Activated CD4-positive, alpha-beta T cell treated with anti-CD3 and anti-CD28 coated beads, Interleukin-2, amount 10 ng/mL, durations not matched to agents 24 days and 14 days (primary cell): ENCODE measurements around the gene KLF4. TPM values are rescaled to one million over a fixed set of nuclear protein-coding genes. Genes with fewer than 3 reads are reported as not detected.

Source experiments
- DNase-seq: peaks from one replicate; pipeline ENCODE4 v3.0.0; 2022
- H3K27ac Mint-ChIP-seq: one replicate; pipeline ENCODE4 v1.8.0; 2022; ENCODE audit warnings: mild to moderate bottlenecking, mixed read lengths
- H3K27me3 Mint-ChIP-seq: one replicate; pipeline ENCODE4 v1.8.0; 2022; ENCODE audit warnings: mixed read lengths
- H3K36me3 Mint-ChIP-seq: one replicate; pipeline ENCODE4 v1.8.0; 2022; ENCODE audit warnings: low read depth, mild to moderate bottlenecking, mixed read lengths
- H3K4me1 Mint-ChIP-seq: one replicate; pipeline ENCODE4 v1.8.0; 2021; ENCODE audit warnings: mixed read lengths
- H3K4me3 Mint-ChIP-seq: one replicate; pipeline ENCODE4 v1.8.0; 2022; ENCODE audit warnings: mild to moderate bottlenecking, moderate library complexity, mixed read lengths
- H3K9me3 Mint-ChIP-seq: one replicate; pipeline ENCODE4 v1.8.0; 2021; ENCODE audit warnings: mixed read lengths
- intact Hi-C: fragments of 100-400 bp; cut with micrococcal nuclease; formaldehyde crosslinking; loops from one replicate; pipeline ENCODE4 v1.15.1; 2023
- total RNA-seq: library from RNA; stranded (reverse); gene quantifications from 2 replicates; pipeline ENCODE4 v1.2.3, GENCODE V29; 2022

The KLF4 gene
- total RNA-seq, 1 donor from 2014 or later = 1.0 TPM

DNA sequence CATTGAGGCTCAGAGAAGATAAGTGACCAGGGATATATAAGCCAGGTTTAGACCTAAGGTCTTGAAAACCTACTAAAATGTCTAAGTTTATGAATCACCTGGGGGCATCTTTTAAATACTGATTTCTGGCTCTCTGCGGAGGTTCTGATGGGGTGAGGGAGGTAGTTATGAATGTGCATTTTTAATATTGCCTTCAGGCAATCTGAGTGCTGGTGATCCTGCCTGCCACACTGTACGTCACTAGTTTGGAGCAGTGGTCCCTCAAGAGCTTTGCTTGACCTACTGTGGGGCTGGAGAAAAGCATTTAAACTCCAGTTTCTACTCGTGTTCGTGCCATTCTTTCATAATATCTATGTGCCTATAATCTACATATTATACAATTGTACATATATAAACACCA, 36.1 kb downstream of the KLF4 start:
- intact Hi-C loops = no loop called here
- Mint-ChIP-seq H3K9me3 (no peaks in the 10 kb centered on the region), H3K27me3 (no peaks in the 10 kb centered on the region), H3K36me3 (no peaks in the 10 kb centered on the region), H3K4me3 (no peak overlapping the region), H3K27ac (no peak overlapping the region), H3K4me1 (no peaks in the 10 kb centered on the region)
- DNase-seq = no peak

DNA sequence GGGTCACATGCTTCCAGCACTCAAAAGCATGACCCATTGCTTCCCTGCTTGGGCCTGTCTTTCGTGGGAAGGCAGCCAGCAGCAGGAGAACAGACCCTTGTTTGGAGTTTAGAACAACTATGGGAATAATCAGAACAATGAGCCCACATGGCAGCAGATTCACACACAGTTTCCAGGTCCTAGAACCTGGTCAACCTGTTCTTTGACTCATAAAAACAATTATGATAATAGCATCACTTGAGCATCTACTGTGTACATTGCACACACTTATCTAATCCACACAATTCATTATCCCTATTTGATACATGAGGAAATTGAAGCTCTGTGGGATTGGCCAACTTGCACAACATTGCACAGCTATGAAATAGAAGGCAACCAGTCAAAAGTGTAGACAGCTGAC, 41.7 kb downstream of the KLF4 start:
- Mint-ChIP-seq H3K27ac (no peak overlapping the region), H3K4me1 (no peaks in the 10 kb centered on the region), H3K4me3 (no peak overlapping the region), H3K9me3 (no peaks in the 10 kb centered on the region), H3K36me3 (no peaks in the 10 kb centered on the region), H3K27me3 (no peaks in the 10 kb centered on the region)
- no peak for DNase-seq
- intact Hi-C loops = no loop called here

DNA sequence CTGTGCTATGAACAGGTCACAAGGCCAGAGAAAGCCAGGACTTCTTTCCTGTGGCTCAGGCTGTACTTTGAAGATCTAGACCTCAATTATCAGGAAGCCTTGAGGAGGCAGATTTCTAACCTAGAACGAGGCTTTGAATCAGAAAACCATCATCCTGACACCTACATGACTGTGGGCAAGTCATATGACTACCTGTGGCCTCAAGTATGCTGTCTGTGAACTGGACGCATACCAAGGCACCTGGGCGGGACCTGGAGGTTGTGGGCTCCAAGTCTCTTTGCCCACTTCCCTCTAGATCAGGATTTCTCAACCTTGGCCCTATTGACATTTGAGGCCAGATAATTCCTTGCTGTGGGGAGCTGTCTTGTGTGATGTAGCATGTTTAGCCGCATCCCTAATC, 42.5 kb downstream of the KLF4 start:
- intact Hi-C loops = no loop called here
- Mint-ChIP-seq H3K4me1 (no peaks in the 10 kb centered on the region), H3K27ac (no peak overlapping the region), H3K27me3 (no peaks in the 10 kb centered on the region), H3K9me3 (no peaks in the 10 kb centered on the region), H3K4me3 (no peak overlapping the region), H3K36me3 (no peaks in the 10 kb centered on the region)
- DNase-seq = no peak

DNA sequence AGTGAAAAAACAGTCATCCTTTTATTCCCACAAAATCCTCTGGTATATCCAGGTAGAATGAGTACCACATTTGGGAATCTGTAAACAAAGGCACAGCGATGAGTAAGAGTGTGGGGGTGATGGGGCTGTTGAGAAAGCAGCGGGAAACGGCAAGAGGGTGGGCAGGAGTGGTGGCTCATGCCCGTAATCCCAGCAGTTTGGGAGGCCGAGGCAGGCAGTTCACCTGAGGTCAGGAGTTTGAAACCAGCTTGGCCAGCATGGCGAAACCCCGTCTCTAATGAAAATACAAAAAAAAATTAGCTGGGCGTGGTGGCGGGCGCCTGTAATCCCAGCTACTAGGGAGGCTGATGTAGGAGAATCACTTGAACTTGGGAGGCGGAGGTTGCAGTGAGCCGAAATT, 43.1 kb downstream of the KLF4 start:
- Mint-ChIP-seq H3K27ac (no peak overlapping the region), H3K9me3 (no peaks in the 10 kb centered on the region), H3K36me3 (no peaks in the 10 kb centered on the region), H3K27me3 (no peaks in the 10 kb centered on the region), H3K4me3 (no peak overlapping the region), H3K4me1 (no peaks in the 10 kb centered on the region)
- DNase-seq = no peak
- intact Hi-C loops = no loop called here

DNA sequence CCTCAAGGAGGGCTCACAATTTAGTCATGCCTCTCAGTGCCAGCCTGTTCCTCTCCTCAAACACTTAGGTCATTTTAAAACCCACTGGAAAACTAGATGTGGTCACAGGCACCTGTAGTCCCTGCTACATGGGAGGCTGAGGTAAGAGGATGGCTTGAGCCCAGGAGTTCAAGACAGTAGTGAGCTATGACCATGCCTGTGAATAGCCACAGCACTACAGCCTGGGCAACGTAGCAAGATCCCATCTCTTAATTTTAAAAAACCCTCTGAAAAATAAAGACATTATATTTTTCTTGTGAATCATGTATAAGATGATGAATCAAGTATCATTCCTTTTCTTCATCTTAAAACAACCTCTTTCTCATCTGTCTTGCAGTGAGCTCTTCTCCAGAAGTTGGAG, 45.8 kb downstream of the KLF4 start:
- no peak overlapping the region for H3K27ac Mint-ChIP-seq
- no peak overlapping the region for H3K4me3 Mint-ChIP-seq
- no peaks in the 10 kb centered on the region for H3K27me3 Mint-ChIP-seq
- no peak for DNase-seq
- no peaks in the 10 kb centered on the region for H3K9me3 Mint-ChIP-seq
- H3K36me3 Mint-ChIP-seq = no peaks in the 10 kb centered on the region
- intact Hi-C loops = no loop called here
- no peaks in the 10 kb centered on the region for H3K4me1 Mint-ChIP-seq

DNA sequence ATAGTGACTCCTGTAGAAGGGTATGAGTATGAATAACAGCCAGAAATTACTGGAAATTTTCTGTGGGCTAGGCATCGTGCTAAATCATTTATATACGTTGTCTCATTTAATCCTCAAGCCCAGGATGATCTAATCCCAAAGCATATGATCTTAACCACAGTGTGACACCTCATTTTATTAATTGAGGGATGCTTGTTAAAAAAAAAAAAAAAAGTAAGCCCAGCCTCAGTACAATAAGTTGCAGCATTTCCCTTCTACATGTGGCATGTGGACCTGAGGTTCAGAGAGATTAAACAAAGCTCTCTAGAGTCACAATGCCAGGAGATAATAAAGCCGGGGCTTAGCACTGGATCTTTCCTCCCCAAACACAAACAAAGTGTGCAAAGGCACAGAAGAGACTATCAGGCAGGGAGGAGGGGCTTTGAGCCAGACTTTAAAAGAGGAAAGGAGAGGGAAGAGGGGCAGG, 49.5 kb downstream of the KLF4 start:
- H3K27ac Mint-ChIP-seq = no peak overlapping the region
- no peaks in the 10 kb centered on the region for H3K36me3 Mint-ChIP-seq
- no peaks in the 10 kb centered on the region for H3K9me3 Mint-ChIP-seq
- DNase-seq = no peak
- no peaks in the 10 kb centered on the region for H3K27me3 Mint-ChIP-seq
- no peaks in the 10 kb centered on the region for H3K4me1 Mint-ChIP-seq
- intact Hi-C loops = no loop called here
- no peak overlapping the region for H3K4me3 Mint-ChIP-seq

DNA sequence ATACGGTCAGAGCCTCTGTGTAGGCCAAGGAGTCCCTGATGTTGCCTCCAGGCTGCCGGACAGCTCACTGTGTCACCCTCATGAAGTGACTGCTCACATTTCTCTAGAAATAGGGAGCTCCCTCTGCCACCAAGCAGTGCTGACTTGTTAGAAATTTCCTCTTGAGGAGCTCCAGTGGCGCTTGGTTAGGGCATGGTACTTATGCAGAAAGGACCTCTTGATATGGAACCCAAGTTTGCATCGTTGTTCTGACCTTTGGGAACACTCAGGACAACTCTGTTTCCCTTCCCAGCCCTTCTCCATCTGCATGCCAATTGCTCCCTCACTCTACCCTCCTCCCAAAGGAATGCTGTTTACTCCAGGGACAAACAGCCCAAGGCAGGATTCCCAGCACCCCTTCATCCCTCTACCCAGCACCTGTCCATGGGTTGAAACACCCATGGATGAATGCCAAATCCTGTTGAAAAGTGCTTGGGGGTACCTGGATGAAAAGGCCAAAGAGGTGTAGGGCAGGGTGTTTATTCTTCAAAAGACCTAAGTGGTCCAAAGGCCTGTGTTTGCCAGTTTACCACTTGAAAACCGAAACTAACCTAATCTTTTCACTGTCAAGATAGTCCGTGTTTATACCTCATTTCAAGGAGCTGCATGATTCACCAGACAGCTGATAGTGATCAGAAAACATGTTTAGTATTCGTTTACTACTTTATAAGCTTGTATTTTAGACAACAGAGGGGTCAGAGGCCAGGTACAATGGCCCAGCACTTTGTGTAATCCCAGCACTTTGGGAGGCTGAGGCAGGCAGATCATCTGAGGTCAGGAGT, 51.1 kb downstream of the KLF4 start:
- H3K9me3 Mint-ChIP-seq = no peaks in the 10 kb centered on the region
- no peak for DNase-seq
- H3K27me3 Mint-ChIP-seq = no peaks in the 10 kb centered on the region
- no peak overlapping the region for H3K27ac Mint-ChIP-seq
- no peak overlapping the region for H3K4me3 Mint-ChIP-seq
- H3K4me1 Mint-ChIP-seq = no peaks in the 10 kb centered on the region
- intact Hi-C loops = no loop called here
- no peaks in the 10 kb centered on the region for H3K36me3 Mint-ChIP-seq

DNA sequence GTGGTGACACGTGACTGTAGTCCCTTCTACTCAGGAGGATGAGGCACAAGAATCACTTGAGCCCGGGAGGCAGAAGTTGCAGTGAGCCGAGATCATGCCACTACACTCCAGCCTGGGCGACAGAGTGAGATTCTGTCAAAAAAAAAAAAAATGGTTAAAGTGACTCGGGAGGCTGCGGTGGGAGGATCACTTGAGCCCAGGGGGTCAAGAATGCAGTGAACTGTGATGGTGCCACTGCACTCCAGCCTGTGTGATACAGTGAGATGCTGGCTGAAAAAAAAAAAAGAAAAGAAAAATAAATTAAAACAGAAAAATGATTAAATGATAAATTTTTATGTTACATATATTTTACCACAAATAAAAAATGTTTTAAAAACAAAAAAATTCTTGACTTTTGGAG, 51.9 kb downstream of the KLF4 start:
- Mint-ChIP-seq H3K9me3 (no peaks in the 10 kb centered on the region), H3K27ac (no peak overlapping the region), H3K36me3 (no peaks in the 10 kb centered on the region), H3K4me3 (no peak overlapping the region), H3K27me3 (no peaks in the 10 kb centered on the region), H3K4me1 (no peaks in the 10 kb centered on the region)
- DNase-seq = no peak
- intact Hi-C loops = no loop called here

DNA sequence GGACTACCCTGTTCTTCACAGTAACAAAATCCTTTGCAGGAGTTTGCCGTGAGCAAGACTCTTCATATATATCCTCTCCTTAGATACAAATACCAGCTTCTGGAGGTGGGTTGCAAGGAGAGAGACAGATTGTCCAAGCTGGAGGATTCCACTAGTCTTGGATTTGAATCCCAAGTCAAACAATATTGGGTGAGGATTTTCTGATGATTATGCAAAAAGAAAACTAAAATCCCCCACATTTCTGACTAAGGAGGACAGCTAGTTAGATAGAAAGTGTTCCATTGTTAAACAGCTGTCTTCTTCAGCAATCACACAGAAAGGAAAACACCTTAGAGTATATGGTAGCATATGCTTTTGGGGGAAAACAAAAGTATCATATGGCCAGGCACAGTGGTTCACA, 54.2 kb downstream of the KLF4 start:
- H3K4me1 Mint-ChIP-seq = no peaks in the 10 kb centered on the region
- no peaks in the 10 kb centered on the region for H3K9me3 Mint-ChIP-seq
- H3K36me3 Mint-ChIP-seq = no peaks in the 10 kb centered on the region
- no peak overlapping the region for H3K27ac Mint-ChIP-seq
- intact Hi-C loops = no loop called here
- no peaks in the 10 kb centered on the region for H3K27me3 Mint-ChIP-seq
- no peak overlapping the region for H3K4me3 Mint-ChIP-seq
- no peak for DNase-seq

Other genes starting within 250 kb of the KLF4 start
- gene RAD23B, start 206.5 kb downstream of the KLF4 start, total RNA-seq = 148 and 150 TPM in 2 replicates